Measurements from ENCODE around the gene NEDD4L.
"Not testable (repeated sequence)": the region's sequence is repeated elsewhere in the genome, so short reads cannot be mapped to it uniquely, and the experiment has no call there.

NEDD4L gene

GRCh38 chr18:58257461-58257860 is 213.4 kb downstream of the NEDD4L start:
- DNase-seq (ENCODE audit: extremely low read depth in 1 of 2, low read depth in 1 of 2), result no peak

DNA sequence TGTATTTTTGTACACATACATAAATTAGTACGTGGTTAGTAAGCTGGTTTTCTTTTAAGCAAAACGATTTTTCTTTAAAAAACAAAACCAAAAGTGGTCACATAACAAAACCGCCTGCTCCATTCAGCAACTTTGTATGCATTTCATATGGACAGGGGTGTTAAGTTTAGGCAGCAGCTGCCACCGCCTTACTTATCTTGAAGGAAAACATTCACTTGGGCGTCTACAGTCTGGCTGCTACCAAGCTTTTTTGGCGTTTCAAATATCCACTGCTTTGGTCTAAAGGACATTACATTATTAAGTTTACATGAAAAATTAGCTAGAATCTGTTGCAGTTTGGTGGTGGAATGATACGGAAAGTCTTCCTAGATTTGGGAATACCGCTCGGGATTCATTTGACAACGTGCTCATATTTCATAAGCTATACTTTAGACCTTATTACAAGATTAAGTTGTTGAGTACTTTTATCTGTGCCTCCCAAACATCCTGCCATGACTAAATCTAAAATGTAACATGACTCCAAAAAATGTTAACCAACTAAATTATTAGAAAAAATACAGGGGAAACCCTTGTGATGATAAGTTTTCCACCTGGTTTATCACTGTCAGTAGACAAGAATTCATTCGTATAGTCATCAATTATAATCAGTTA is 214.8 kb downstream of the NEDD4L start:
- DNase-seq (ENCODE audit: extremely low read depth in 1 of 2, low read depth in 1 of 2), result no peak

DNA sequence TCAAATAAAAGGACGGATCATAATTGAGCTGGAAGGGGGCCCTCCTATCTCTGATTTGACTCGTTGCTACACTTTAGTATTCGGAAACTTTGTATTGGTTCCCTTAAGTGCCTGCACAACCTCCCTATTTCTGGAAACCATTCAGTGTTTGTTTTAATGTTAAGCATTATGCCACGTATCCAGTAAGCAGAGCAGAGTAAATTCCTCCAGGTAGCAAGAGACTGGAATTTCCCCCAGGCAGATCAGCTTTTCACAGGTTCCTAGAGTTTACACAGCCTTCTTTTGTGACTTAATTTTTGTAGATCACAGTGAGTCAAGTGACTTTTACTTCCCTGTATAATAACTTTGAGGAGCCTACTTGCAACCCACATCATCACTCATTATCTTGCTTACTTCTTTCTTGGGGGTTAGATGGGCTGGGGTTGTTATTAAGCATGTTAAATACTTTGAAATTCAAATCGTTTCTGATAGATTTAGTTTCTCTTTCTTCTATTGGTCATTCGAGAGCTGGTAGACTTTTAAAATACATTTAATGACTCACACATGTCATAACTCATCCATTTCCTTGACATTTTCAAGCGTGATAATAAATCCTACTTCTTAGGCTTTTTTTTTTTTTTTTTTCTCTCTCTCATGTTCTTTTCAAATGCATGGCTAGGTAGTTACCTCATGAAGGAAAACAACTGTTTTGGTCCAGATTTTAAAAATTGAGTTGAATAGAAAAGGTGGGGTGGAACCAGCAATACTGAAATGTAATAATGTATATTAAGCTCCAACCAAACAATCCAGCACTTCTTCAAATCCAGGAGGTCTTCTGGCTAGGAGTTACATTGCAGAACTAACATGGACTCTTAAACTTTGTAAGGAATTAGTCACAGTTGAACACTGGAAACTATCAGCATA is 219.3 kb downstream of the NEDD4L start:
- DNase-seq (ENCODE audit: extremely low read depth in 1 of 2, low read depth in 1 of 2), result no peak

- no peak for DNase-seq (ENCODE audit: extremely low read depth in 1 of 2, low read depth in 1 of 2)
Measured at GRCh38 chr18:58264075-58264474, 220.0 kb downstream of the NEDD4L start.

DNA sequence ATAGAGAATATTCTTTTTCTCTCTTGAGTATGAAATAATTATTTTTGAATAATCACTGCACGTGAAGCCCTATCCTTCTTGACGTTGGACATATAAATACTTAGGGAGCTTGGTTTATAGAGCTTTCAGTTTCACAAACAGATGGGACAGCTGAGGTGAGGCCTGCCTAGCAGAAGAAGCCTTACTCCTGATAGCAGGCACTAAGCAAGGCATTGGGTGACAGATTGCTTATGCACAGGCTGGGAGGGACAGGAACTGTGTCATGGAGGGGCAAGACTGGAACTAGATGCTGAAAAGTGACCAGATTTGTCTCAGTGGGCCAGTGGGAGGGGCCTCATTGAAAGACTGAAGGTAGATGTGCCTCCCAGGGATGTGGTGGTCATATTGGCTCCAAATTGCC is 220.8 kb downstream of the NEDD4L start:
- DNase-seq (ENCODE audit: extremely low read depth in 1 of 2, low read depth in 1 of 2), result no peak

DNA sequence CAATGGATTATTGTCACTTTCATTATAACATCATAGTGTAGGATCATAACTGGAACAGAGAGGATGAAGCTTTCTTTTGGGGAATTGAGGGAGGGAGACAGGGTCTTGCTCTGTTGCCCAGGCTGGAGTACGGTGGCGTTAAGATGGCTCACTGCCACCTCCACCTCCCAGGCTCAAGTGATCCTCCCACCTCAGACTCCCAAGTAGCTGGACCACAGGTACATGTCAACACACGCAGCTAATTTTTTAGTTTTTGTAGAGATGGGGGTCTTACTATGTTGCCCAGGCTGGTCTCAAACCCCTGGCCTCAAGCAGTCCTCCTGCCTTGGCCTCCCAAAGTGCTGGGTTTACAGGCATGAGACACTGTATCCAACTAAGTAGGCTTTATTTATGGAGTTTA is 221.5 kb downstream of the NEDD4L start:
- DNase-seq (ENCODE audit: extremely low read depth in 1 of 2, low read depth in 1 of 2), result not testable (repeated sequence)

GRCh38 chr18:58266291-58266690 is 222.3 kb downstream of the NEDD4L start:
- no peak for DNase-seq (ENCODE audit: extremely low read depth in 1 of 2, low read depth in 1 of 2)

DNA sequence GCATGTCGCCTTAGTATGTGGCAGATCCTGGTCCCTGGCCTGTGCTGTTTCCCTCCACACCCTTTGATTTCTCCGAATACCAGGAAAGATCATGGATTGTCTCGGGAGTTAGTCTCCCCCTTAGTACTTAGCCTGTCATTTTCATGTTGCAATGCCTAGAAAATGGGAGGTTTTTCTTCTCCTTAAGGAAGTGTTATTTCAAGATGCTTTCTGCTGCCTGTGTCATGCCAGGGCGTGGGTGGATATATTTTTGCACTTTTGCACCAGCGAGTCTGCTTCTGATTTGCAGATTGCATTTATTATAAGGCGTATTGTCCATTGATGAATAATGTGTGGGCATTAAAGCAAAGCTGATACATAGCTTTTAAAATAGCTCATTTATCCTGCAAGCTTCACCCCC is 223.5 kb downstream of the NEDD4L start:
- DNase-seq (ENCODE audit: extremely low read depth in 1 of 2, low read depth in 1 of 2), result no peak

- DNase-seq (ENCODE audit: extremely low read depth in 1 of 2, low read depth in 1 of 2), result no peak
Measured at GRCh38 chr18:58268849-58269248, 224.8 kb downstream of the NEDD4L start.

DNA sequence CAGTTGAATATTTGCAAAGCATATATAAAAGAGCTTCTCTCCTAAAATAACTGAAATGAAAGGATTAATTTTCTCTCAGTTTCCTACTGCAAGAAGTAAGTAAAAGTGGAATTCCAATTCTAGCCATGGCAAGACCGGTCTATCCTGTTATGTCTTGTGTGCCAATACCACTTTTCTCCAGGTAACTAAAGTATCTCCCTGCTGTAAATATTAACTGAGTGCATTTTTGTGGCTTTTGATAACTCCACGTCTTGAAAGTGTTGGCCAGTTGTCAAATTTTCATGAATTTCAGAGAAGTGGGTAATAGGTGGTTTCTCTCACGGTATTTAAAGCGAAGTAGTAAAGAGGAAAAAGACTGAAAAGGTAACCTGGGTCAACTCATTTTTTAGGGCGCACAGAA is 225.9 kb downstream of the NEDD4L start:
- DNase-seq (ENCODE audit: extremely low read depth in 1 of 2, low read depth in 1 of 2), result no peak

- DNase-seq (ENCODE audit: extremely low read depth in 1 of 2, low read depth in 1 of 2), result no peak
Measured at GRCh38 chr18:58270396-58270795, 226.4 kb downstream of the NEDD4L start.

GRCh38 chr18:58271770-58272169 is 227.7 kb downstream of the NEDD4L start:
- DNase-seq (ENCODE audit: extremely low read depth in 1 of 2, low read depth in 1 of 2), result no peak

DNA sequence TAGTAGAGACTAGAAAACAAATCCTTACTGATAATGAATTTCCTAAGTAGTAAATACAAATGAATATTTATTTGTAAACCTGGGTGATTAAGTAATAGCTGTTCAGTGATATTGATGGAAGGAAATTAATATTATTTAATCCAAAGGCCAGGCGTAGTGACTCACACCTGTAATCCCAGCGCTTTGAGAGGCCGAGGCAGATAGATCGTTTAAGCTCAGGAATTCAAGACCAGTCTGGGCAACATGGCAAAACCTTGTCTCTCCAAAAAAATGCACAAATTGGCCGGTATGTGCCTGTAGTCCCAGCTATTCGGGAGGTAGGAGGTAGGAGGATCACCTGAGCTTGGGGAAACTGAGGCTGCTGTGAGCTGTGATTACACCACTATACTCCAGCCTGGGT is 228.2 kb downstream of the NEDD4L start:
- DNase-seq (ENCODE audit: extremely low read depth in 1 of 2, low read depth in 1 of 2), result no peak

DNA sequence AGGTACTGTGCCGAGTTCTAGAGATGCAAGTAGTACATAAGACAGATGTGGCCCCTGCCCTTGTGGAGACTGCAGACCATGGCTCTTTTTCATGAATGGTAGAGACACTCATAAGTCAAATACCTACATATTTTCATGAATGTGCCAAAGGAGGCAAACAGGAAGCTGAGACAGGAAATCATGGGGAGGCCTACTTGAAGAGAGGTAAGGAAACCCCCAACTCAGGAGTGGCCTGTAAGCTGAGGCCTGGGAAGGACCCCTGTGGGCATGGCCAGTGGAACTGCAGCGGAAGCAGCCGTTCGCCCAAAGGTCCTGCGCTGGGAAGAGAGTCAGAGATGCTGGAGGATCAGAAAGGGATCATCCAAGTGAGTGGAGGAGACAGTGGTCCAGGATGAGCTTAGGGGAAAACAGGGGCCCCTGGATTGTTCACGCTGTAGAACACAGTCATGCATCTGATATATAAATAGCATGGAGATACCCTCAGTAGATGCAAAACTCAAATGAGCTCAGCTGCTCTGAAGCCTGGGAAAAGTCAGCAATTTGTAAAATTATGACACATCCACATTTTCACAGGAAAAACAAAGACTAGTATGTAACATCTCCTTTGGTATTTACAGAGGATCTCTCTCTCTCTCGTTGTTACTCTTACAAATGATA is 228.9 kb downstream of the NEDD4L start:
- DNase-seq (ENCODE audit: extremely low read depth in 1 of 2, low read depth in 1 of 2), result no peak

GRCh38 chr18:58275176-58275575 is 231.2 kb downstream of the NEDD4L start:
- DNase-seq (ENCODE audit: extremely low read depth in 1 of 2, low read depth in 1 of 2), result no peak

DNA sequence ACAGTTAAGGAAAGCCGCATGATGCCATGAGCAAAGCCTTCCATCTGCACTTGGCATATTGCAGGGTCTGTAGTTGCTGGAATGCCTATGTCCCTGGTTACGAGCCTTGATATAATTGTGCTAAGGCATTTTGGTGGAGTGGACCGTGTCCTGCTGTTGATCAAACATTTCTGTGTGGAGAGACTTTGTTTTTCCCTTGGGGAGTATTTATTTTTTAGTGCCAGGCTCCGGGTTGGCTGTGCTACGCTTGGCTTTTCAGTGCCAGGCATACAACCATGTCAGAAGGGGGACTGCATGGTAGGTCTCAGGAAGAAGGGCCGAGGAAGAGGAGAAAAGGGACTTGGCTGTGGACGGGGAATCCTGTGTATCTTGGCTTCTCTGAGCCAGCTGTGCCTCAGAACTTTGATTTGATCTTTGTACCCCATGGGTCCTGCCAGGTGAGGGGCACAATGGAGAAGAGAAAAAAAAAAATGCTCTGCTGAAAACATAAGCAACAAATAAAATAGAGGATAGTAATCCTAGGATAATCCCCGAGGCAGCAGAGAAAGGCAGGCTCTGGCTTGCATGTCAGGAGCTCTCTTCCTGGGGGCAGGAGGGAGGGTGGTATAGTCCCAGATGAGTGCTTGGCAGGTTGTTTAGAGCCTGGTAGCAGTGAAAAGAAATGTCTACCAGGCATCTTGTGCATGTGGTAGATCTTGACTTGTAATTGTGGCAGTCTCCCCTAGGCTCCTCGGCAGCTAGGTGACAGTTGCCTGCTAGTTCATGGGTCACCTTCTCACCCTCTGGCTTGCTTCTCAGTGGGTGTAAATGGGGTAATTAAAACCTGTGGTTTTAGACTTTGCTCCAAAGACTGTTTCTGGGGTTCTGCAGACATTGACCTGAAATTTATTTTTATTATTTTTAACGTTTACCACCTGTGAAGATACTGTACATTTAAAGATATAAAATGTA is 233.0 kb downstream of the NEDD4L start:
- no peak for DNase-seq (ENCODE audit: extremely low read depth in 1 of 2, low read depth in 1 of 2)

GRCh38 chr18:58279504-58280175 is 235.6 kb downstream of the NEDD4L start:
- DNase-seq (ENCODE audit: extremely low read depth in 1 of 2, low read depth in 1 of 2), result no peak

GRCh38 chr18:58280191-58280590 is 236.2 kb downstream of the NEDD4L start:
- no peak for DNase-seq (ENCODE audit: extremely low read depth in 1 of 2, low read depth in 1 of 2)

- DNase-seq (ENCODE audit: extremely low read depth in 1 of 2, low read depth in 1 of 2), result not testable (repeated sequence)
Measured at GRCh38 chr18:58282872-58283271, 238.8 kb downstream of the NEDD4L start.
